ENCODE measurements around the gene RTN4IP1. TPM values are rescaled to one million over a fixed set of nuclear protein-coding genes. Genes with fewer than 3 reads are reported as not detected.

RTN4IP1 gene
- total and polyA plus RNA-seq, 2 of the 13 experiments (the other 11 are each of a cell fraction or from before 2014, with no cell fraction given): 5.5 to 17.2 TPM

- CTCF ChIA-PET (ENCODE audit: low intra/inter-chr PET ratio, low total read pairs): no interaction called here
- no peak overlapping the region for H3K27ac ChIP-seq (ENCODE audit: extremely low read length, insufficient read depth, low read length)
Observed at GRCh38 chr6:106522562-106523250, 106.6 kb downstream of the RTN4IP1 start.

More at GRCh38 chr6:106522562-106523250, 106.6 kb downstream of the RTN4IP1 start:
- Histone ChIP-seq H2AFZ (ENCODE audit: low read length) (no peak overlapping the region), H3K36me3 (replicated peaks in 1 of 2; ENCODE audit: control insufficient read depth in 1 of 2, insufficient read depth in 2 of 2, low read length in 2 of 2) (peaks cover 3 to 40% of the 10 kb centered on the region in 2 experiments), H4K20me1 (ENCODE audit: insufficient read depth, low read length) (no peaks in the 10 kb centered on the region; the same call in 1 of the 2 replicates), H3K9ac (ENCODE audit: insufficient read depth, low read depth, low read length) (no peak overlapping the region), H3K4me3 (replicated peaks in 1 of 3; ENCODE audit: insufficient read depth in 1 of 3, low read depth in 2 of 3, low read length in 3 of 3) (no peak overlapping the region), H3K9me3 (ENCODE audit: low read length) (no peaks in the 10 kb centered on the region), H3K4me2 (ENCODE audit: low read depth, low read length) (peak overlapping the region; percentile 11; the same call in 1 of the 2 replicates), H3K4me1 (ENCODE audit: insufficient read depth, low read length) (peaks cover 14% of the 10 kb centered on the region; the same call in 1 of the 2 replicates), H3K27me3 (ENCODE audit: control insufficient read depth in 1 of 2, insufficient read depth in 2 of 2, low read length in 2 of 2) (no peaks in the 10 kb centered on the region), H3K79me2 (ENCODE audit: insufficient read depth, low read length) (peaks cover 15% of the 10 kb centered on the region)
- intact Hi-C loops (cut with micrococcal nuclease; ENCODE audit: unreplicated experiment): no loop called here
- TF ChIP-seq MYC (CRISPR knock-in tag; IDR thresholded peaks at IDR 0.05; ENCODE audit: borderline replicate concordance): no peak
- TF ChIP-seq ONECUT2 (CRISPR knock-in tag; IDR thresholded peaks at IDR 0.05): no peak
- TF ChIP-seq ZNF101 (CRISPR knock-in tag; IDR thresholded peaks at IDR 0.05; ENCODE audit: borderline replicate concordance, low read depth): no peak
- TF ChIP-seq ZNF557 (CRISPR knock-in tag; IDR thresholded peaks at IDR 0.05): no peak
- TF ChIP-seq ZNF549 (CRISPR knock-in tag; IDR thresholded peaks at IDR 0.05): no peak
- TF ChIP-seq ZNF775 (CRISPR knock-in tag; IDR thresholded peaks at IDR 0.05; ENCODE audit: borderline replicate concordance): no peak
- TF ChIP-seq MTA1 (CRISPR knock-in tag; IDR thresholded peaks at IDR 0.05; ENCODE audit: borderline replicate concordance): no peak
- no peak for TF ChIP-seq NFAT5 (CRISPR knock-in tag; IDR thresholded peaks at IDR 0.05)
- TF ChIP-seq ZNF687 (CRISPR knock-in tag; IDR thresholded peaks at IDR 0.05): no peak
- TF ChIP-seq BHLHE40 (IDR thresholded peaks at IDR 0.05; ENCODE audit: low read length): no peak
- TF ChIP-seq TBL1XR1 (IDR thresholded peaks at IDR 0.05; ENCODE audit: borderline replicate concordance, low read length, partially characterized antibody): no peak
- TF ChIP-seq RAD21 (CRISPR knock-in tag; IDR thresholded peaks at IDR 0.05): no peak
- BruUV-seq (replicated peaks): no TSS peak
- no peak for DNase-seq (ENCODE audit: low spot score)
- in situ Hi-C loops (cut with HindIII; ENCODE audit: extremely low pct_ligation_motif_present, low pct_unique_long_range_greater_than_20kb): no loop called here
- no peak for ATAC-seq
- WGBS (ENCODE audit: low lambda C conversion rate): 90% methylated on average over 6 of the region's 6 CpGs
- POLR2A ChIA-PET: no interaction called here
- FAIRE-seq: no peak

Measured in HepG2 (cell line).